GM03348 (cell line): ENCODE results near the gene STIM1.
"Not testable (repeated sequence)": the region's sequence is repeated elsewhere in the genome, so short reads cannot be mapped to it uniquely, and the experiment has no call there.

Source experiments
- DNase-seq: peaks from one replicate; pipeline ENCODE4 v3.0.0; 2012; ENCODE audit warnings: low spot score

The STIM1 gene

GRCh38 chr11:3885855-3886254 is 30.4 kb downstream of the STIM1 start:
- DNase-seq = no peak

- DNase-seq = no peak
These were observed 31.5 kb downstream of the STIM1 start for GRCh38 chr11:3886985-3887384.

- DNase-seq = no peak
These were observed 33.4 kb downstream of the STIM1 start for GRCh38 chr11:3888876-3889275.

GRCh38 chr11:3890014-3890413 is 34.5 kb downstream of the STIM1 start:
- DNase-seq = no peak

GRCh38 chr11:3890806-3891205 is 35.3 kb downstream of the STIM1 start:
- DNase-seq = no peak

- DNase-seq = no peak
These were observed 36.3 kb downstream of the STIM1 start for GRCh38 chr11:3891751-3892150.

GRCh38 chr11:3892156-3892555 is 36.7 kb downstream of the STIM1 start:
- DNase-seq = no peak

- DNase-seq = no peak
These were observed 37.8 kb downstream of the STIM1 start for GRCh38 chr11:3893311-3893710.

- DNase-seq = peak; percentile 33
These were observed 38.8 kb downstream of the STIM1 start for GRCh38 chr11:3894128-3894731.

- no peak for DNase-seq
These were observed 41.2 kb downstream of the STIM1 start for GRCh38 chr11:3896644-3897043.

GRCh38 chr11:3900230-3900629 is 44.8 kb downstream of the STIM1 start:
- DNase-seq = not testable (repeated sequence)

- DNase-seq = no peak
These were observed 46.0 kb downstream of the STIM1 start for GRCh38 chr11:3901249-3902025.

GRCh38 chr11:3902441-3902840 is 47.0 kb downstream of the STIM1 start:
- DNase-seq = no peak

- no peak for DNase-seq
These were observed 47.9 kb downstream of the STIM1 start for GRCh38 chr11:3903207-3903896.

GRCh38 chr11:3904228-3904627 is 48.8 kb downstream of the STIM1 start:
- DNase-seq = no peak

GRCh38 chr11:3905080-3905953 is 49.9 kb downstream of the STIM1 start:
- peak; percentile 80 for DNase-seq

- no peak for DNase-seq
These were observed 50.7 kb downstream of the STIM1 start for GRCh38 chr11:3906166-3906565.

GRCh38 chr11:3907590-3907989 is 52.1 kb downstream of the STIM1 start:
- DNase-seq = no peak

GRCh38 chr11:3909901-3910300 is 54.4 kb downstream of the STIM1 start:
- DNase-seq = no peak

- DNase-seq = no peak
These were observed 56.5 kb downstream of the STIM1 start for GRCh38 chr11:3911908-3912505.

- no peak for DNase-seq
These were observed 58.5 kb downstream of the STIM1 start for GRCh38 chr11:3913921-3914320.

GRCh38 chr11:3914805-3915204 is 59.3 kb downstream of the STIM1 start:
- DNase-seq = no peak
